NCI-H2171 (cell line): Measurements from ENCODE around the gene FRMD4A.
"Not testable (repeated sequence)": the region's sequence is repeated elsewhere in the genome, so short reads cannot be mapped to it uniquely, and the experiment has no call there.

Experiments used
- DNase-seq: peaks from one replicate; lab custom pipeline; 2025; lab: John Stamatoyannopoulos, UW

The FRMD4A gene

GRCh38 chr10:14056610-14057332 is 274.0 kb downstream of the FRMD4A start:
- peak; percentile 44 for DNase-seq

GRCh38 chr10:14052931-14053330 is 277.8 kb downstream of the FRMD4A start:
- DNase-seq: no peak

DNA sequence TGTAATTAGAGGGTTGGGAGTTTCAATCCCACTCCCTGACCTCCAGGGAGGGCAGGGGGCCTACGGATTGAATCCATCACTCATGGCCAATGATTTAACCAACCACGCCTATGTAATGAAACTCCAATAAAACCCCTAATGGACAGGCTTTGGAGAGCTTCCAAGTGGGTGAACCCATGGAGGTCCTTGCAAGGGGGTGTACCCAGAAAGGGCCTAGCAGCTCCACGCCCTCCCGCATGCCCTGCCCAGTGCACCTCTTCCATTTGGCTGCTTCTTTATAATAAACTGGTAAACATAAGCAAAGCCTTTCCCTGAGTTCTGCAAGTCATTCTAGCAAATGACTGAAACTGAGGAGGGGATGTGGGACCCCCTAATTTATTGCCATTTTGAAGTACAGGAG is 280.1 kb downstream of the FRMD4A start:
- DNase-seq: no peak

GRCh38 chr10:14048930-14049613 is 281.7 kb downstream of the FRMD4A start:
- no peak for DNase-seq

DNA sequence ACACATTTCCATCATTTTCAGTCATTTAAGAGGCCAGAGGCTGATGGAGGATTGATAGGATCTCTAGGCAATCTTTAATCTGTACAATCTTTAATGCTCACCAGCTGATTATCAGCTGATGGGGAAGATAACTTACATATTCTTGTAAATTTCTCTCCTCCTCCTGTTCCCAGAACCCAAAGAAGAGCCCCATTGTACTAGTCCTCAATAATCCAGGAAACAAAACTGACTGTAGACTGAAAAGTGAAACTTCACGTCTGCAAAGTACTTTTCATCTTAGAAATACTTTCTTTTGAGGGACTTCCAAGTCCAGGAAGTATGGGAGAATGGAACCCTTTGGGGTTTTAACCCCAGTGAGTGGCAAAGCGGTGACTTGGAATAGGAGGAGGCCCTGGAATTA is 283.3 kb downstream of the FRMD4A start:
- no peak for DNase-seq

DNA sequence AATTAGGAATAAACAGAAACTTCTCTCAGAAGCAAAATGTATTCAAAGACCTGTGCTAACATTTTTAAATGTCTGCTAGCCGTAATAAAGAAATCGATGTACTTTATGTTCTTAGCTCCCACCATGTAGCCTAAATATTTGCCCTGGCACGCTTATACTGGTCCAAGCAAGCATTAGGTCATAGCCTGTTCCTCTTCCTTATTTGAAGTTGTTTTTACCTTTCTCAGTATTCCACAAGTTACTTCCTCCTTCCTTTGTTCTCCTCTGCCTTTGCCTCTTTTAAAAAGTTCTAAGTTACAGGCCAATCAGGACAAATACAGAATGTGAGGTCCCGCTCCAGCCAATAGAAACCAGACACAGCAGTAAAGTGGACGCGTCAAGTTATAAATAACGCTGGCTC is 288.7 kb downstream of the FRMD4A start:
- DNase-seq: not testable (repeated sequence)

DNA sequence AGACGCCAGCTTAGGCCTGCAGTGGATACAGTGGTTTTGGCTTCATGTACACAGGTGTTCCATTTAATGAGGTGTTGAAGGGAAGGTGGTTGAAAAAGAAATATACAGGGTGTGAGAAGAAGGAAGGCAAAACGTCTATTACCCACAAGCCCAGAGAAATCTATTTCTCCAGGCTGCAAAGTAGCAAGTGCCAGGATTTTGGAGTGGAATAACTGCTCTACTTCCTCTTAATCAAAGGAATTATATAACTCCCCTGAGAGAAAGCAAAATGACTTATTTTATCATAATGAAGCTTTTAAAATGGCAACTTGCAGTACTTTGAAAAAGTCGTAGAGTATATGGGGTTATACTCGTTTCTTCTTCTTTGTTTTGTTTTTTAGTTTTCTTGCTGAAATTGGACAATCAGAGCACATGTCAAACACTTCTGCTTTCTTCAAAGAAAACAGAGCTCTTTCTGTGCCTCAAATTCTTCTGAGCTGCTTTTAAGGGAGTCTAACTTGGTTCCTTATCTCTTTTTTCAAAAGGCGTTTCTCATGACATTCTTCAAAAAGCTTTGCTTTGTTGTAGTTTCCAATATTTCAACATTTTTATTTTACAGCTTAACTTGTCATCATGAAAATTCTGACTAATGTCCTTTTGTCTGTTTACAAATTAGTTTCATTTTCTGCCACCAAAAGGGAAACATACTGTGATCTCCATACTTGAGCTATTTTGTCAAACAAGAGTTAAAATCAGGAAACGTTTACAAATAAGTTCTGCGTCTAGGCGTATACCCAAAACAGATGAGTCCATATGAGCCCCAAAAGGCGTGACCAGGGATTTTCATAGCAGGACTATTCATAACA is 289.7 kb downstream of the FRMD4A start:
- DNase-seq: no peak

DNA sequence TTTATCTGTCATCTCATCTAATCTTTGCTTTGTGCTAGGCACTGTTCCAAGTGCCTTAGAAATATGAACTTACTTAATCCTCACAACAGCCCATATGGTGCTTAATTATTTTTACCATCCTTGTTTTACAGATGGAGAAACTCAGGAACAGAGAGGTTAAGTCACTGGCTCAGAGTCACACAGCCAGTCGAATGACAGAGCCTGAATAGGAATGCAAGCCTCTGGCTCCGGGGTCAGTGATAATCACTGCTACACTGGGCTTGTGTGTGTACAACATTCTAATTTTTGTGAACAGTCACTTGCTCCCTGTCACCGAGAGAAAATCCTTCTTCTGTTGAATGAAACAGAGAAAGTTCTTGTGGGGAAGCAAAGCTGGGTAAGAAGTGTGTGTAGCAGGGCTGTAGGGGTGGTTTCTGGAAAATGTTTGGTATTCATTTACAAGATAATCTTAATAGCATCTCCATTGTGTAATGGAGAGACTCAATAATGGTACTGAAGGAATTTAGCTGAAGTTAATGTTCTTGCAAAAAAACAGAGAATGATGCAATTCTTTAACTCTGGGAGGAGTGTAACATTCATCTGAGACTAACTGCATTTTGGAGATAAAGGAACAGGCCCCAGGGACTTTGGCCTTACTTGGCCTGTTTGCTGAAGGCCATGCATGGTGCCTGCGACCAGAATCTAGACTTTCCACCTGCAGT is 290.6 kb downstream of the FRMD4A start:
- DNase-seq: no peak

- no peak for DNase-seq
Observed at GRCh38 chr10:14036233-14036632, 294.5 kb downstream of the FRMD4A start.

DNA sequence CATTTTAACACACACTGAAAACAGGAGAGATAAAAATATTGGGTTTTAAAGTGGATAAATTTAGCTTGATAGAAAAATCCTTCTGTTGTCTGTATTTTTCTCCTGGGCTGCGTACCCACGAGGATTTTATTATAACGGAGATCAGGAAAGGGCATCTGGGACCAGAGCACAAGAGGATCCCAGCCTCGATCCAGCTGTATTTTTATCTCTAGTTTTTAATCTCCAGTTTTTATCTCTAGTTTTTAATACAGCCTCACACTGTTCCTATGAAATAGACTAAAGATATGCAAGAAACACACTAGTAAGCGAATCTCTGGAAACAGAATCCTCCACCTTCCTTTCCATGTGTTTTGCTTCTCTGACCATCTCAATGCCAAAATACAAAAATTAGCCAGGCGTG is 295.2 kb downstream of the FRMD4A start:
- no peak for DNase-seq

DNA sequence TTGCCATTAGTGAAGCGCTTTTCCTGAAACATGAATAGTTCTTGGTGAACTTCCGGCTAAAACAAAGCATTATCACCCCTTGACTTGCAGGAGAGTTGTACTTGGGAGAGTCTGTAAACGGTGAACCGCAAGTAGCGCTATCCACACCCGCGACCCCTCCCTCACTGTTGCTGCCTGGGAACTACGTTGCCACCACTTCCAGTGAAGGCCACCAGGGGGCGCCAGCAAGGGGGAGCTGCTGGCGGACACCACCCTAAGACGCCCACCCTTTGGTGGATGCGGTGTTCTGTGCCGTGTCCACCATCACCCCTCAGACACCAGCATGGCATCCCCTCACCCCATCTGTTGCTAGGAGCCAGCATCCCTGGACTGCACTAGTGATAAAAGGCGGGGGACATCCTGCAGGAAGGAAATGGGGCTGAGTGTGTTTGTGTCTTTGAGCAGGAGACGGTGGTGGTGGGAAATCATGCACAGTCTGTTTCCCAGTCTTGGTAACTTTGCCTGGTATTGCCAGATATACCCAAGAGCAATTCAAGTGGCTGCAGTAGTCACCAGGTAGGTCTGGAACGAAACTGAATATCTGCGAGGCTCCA is 298.2 kb downstream of the FRMD4A start:
- DNase-seq: no peak

DNA sequence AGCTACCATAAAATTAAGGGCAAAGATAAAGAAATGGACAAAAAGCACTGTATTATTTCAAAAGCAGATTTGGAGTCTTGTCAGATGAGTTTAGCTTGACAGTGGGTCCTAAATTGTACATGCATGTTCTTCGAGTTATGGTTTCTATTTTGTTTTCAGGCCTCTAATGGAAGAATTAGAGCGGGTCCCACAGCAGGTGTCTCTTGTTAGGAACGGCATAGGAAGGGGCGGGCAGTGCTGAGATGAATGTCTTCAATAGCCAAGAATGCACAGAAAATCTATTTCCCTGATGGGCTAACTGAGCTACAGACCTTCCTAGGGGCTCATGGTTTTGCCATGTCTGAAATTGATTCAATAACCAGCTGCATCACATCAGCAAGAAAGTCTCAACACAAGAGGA is 304.4 kb downstream of the FRMD4A start:
- DNase-seq: no peak

DNA sequence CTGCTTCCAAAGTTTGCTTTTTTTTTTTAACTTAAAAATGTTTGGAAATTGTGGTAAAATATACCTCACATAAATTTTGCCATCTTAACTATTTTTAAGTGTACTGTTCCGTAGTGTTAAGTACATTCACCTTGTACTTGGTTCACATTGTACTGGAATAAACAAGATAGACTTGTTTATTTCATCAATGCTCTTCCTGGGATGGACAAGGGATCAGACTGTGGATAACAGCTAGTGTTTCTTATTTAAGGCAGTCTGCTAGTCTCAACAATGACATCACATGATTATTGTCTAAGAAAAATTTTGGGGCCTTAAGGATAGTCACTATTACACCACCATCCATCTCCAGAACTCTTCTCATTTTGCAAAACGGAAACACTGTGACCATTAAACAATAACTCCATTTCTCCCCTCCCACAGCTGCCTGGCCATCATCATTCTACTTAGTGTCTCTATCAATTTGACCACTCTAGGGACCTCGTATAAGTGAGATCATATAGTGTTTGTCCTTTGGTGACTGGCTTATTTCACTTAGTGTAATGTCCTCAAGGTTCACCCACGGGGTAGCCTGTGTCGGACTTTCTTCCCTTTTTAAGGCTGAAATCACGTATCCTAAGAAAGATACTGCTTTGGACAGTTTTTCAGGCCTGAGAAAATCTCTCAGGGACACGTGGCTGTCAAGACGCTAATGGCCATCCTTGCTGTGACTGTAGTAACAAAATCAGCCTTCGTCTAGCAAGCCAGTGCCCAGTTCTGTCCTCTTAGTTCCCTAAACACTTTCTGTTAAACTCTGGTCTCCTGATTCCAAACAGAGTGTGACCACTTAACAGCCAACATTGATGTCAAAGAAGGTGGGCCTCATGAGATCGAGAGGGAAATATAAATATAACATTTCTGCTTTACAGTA is 305.2 kb downstream of the FRMD4A start:
- no peak for DNase-seq

GRCh38 chr10:14024329-14025202 is 306.2 kb downstream of the FRMD4A start:
- DNase-seq: no peak

GRCh38 chr10:14023673-14024328 is 306.9 kb downstream of the FRMD4A start:
- DNase-seq: no peak

DNA sequence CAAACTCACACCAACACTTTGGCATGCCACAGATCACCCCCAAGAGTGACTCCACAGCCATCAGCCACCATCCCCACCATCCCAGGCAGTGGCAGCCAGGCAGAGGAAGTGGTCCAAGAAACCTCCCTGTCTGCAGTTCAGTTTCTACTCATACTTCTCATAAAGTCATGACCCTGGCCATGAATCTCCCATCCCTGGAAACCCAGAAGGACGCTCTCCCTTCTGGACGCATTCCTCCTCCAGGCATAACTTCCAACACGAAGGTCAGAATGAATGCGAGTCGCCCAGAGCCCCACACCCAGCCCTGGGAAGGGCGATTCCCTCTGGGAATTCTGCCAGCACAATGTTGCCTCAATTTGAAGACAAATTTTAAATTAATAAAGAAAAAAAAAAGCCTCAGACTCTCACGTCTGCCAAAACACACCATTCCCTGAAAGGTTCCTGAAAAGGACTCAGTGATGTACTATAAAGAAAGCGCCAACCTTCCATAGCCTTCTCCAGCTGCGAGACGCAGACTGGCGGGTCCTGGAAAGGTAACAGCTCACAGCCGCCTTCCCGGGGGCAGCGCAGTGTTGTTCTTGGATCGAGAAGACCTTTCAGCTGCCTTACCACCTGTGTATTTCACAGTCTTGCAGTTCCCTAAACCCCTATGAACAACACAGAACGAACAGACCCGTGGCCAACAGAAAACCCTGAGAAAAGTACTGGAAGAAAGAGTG is 307.6 kb downstream of the FRMD4A start:
- no peak for DNase-seq

- no peak for DNase-seq
Observed at GRCh38 chr10:14022052-14022451, 308.7 kb downstream of the FRMD4A start.

DNA sequence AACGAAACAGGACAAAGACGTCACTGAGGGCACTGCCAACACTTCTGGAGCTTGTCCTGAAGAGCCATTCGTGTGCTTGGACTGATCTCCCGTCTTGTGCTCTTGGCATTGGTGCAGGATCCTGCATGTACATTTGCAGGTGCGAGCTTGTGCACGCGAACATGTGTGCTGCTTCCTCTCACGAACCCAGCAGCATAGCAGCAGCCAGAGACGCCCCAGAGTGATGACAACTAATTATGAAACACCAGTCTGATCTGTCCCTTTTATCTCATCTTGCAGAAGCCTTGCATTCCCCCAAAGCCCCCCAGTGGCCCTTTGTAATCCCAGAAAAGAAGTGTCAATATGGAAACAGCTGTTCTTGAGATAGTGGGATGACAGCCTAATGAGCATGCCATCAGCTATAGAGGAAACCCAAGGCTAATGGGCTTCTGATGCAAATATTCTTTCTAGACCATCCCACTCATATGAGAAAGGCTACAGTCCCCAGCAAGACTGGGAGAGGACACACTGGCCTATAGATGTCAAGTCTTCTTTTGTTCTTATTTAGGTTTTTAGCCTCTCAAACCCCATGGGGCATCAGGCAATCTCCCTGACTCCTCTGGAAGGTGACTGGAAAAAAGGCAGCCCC is 310.6 kb downstream of the FRMD4A start:
- DNase-seq: no peak
